Activated naive CD4-positive, alpha-beta T cell treated with anti-CD3 and anti-CD28 coated beads for 36 hours (primary cell): ENCODE data around the gene TBC1D22A. TPM values are rescaled to one million over a fixed set of nuclear protein-coding genes. Genes with fewer than 3 reads are reported as not detected.

Experiments used
- CTCF ChIA-PET: fragments of 350-600 bp; sonication (Branson Sonifier 250); formaldehyde crosslinking; loops from one replicate; lab custom pipeline; 2021; ENCODE audit warnings: antibody characterized with exemption; lab: Charles Lee
- DNase-seq: peaks from one replicate; pipeline ENCODE4 v3.0.0-alpha.2; 2020
- H3K27ac Mint-ChIP-seq: one replicate; pipeline ENCODE4 v1.8.0; 2021; ENCODE audit warnings: mild to moderate bottlenecking, mixed read lengths
- H3K27me3 Mint-ChIP-seq: one replicate; pipeline ENCODE4 v1.8.0; 2021; ENCODE audit warnings: low read depth, mixed read lengths
- H3K36me3 Mint-ChIP-seq: one replicate; pipeline ENCODE4 v1.8.0; 2021; ENCODE audit warnings: low read depth, mixed read lengths
- H3K4me1 Mint-ChIP-seq: one replicate; pipeline ENCODE4 v1.8.0; 2021; ENCODE audit warnings: low read depth, mixed read lengths
- H3K4me3 Mint-ChIP-seq: one replicate; pipeline ENCODE4 v1.8.0; 2021; ENCODE audit warnings: mild to moderate bottlenecking, moderate library complexity, mixed read lengths
- H3K9me3 Mint-ChIP-seq: one replicate; pipeline ENCODE4 v1.8.0; 2021; ENCODE audit warnings: mixed read lengths
- intact Hi-C: fragments of 100-400 bp; cut with micrococcal nuclease; formaldehyde crosslinking; loops from one replicate; pipeline ENCODE4 v1.15.1; 2023
- total RNA-seq, 2 experiments: library from RNA; stranded (reverse); gene quantifications; one replicate each; pipeline ENCODE4 v1.2.3, GENCODE V29; 2021

The TBC1D22A gene
- total RNA-seq, 2 experiments from 2014 or later = 20.1 to 21.4 TPM

- DNase-seq = no peak
- Mint-ChIP-seq H3K27ac (no peak overlapping the region), H3K9me3 (no peaks in the 10 kb centered on the region), H3K27me3 (no peaks in the 10 kb centered on the region), H3K36me3 (peaks cover 3% of the 10 kb centered on the region), H3K4me1 (no peaks in the 10 kb centered on the region), H3K4me3 (no peak overlapping the region)
- CTCF ChIA-PET = no interaction called here
- intact Hi-C loops = no loop called here
Measured at GRCh38 chr22:47012589-47013370, 250.3 kb downstream of the TBC1D22A start.

- DNase-seq = no peak
- Mint-ChIP-seq H3K27ac (no peak overlapping the region), H3K9me3 (no peaks in the 10 kb centered on the region), H3K4me3 (no peak overlapping the region), H3K4me1 (no peaks in the 10 kb centered on the region), H3K36me3 (peaks cover 2% of the 10 kb centered on the region), H3K27me3 (no peaks in the 10 kb centered on the region)
- CTCF ChIA-PET = interaction anchor here (0.6 kb wide), 1 partner anchor 9 kb away, joined by 3 read pairs; no protein-coding TSS in a partner anchor
- intact Hi-C loops = no loop called here
Measured at GRCh38 chr22:47013861-47014635, 251.6 kb downstream of the TBC1D22A start.

GRCh38 chr22:47014636-47015345 is 252.3 kb downstream of the TBC1D22A start:
- DNase-seq = no peak
- H3K9me3 Mint-ChIP-seq = no peaks in the 10 kb centered on the region
- intact Hi-C loops = no loop called here
- CTCF ChIA-PET = no interaction called here
- no peak overlapping the region for H3K4me3 Mint-ChIP-seq
- H3K4me1 Mint-ChIP-seq = peaks cover 6% of the 10 kb centered on the region
- no peak overlapping the region for H3K27ac Mint-ChIP-seq
- peaks cover 2% of the 10 kb centered on the region for H3K36me3 Mint-ChIP-seq
- no peaks in the 10 kb centered on the region for H3K27me3 Mint-ChIP-seq

GRCh38 chr22:47015589-47016178 is 253.2 kb downstream of the TBC1D22A start:
- Mint-ChIP-seq H3K36me3 (peaks cover 2% of the 10 kb centered on the region), H3K9me3 (no peaks in the 10 kb centered on the region), H3K4me1 (peaks cover 14% of the 10 kb centered on the region), H3K4me3 (no peak overlapping the region), H3K27ac (no peak overlapping the region), H3K27me3 (no peaks in the 10 kb centered on the region)
- CTCF ChIA-PET = no interaction called here
- no peak for DNase-seq
- intact Hi-C loops = no loop called here

GRCh38 chr22:47016631-47017030 is 254.2 kb downstream of the TBC1D22A start:
- intact Hi-C loops = no loop called here
- Mint-ChIP-seq H3K36me3 (peaks cover 4% of the 10 kb centered on the region), H3K27ac (no peak overlapping the region)

GRCh38 chr22:47017245-47017644 is 254.8 kb downstream of the TBC1D22A start:
- no peak for DNase-seq
- Mint-ChIP-seq H3K9me3 (no peaks in the 10 kb centered on the region), H3K27ac (no peak overlapping the region), H3K4me3 (no peak overlapping the region), H3K27me3 (no peaks in the 10 kb centered on the region), H3K4me1 (peaks cover 21% of the 10 kb centered on the region), H3K36me3 (peaks cover 4% of the 10 kb centered on the region)
- CTCF ChIA-PET = no interaction called here
- intact Hi-C loops = no loop called here

More at GRCh38 chr22:47016631-47017030, 254.2 kb downstream of the TBC1D22A start:
- CTCF ChIA-PET = interaction anchor here (0.7 kb wide), 1 partner anchor 8 kb away, joined by 3 read pairs; no protein-coding TSS in a partner anchor
- H3K9me3 Mint-ChIP-seq = no peaks in the 10 kb centered on the region
- no peak for DNase-seq
- H3K27me3 Mint-ChIP-seq = no peaks in the 10 kb centered on the region
- peaks cover 16% of the 10 kb centered on the region for H3K4me1 Mint-ChIP-seq
- no peak overlapping the region for H3K4me3 Mint-ChIP-seq

- intact Hi-C loops = no loop called here
- DNase-seq = no peak
- CTCF ChIA-PET = no interaction called here
- no peak overlapping the region for H3K27ac Mint-ChIP-seq
- no peaks in the 10 kb centered on the region for H3K9me3 Mint-ChIP-seq
- H3K4me3 Mint-ChIP-seq = no peak overlapping the region
- no peaks in the 10 kb centered on the region for H3K27me3 Mint-ChIP-seq
- peaks cover 31% of the 10 kb centered on the region for H3K4me1 Mint-ChIP-seq
- peaks cover 4% of the 10 kb centered on the region for H3K36me3 Mint-ChIP-seq
Measured at GRCh38 chr22:47018010-47018910, 255.8 kb downstream of the TBC1D22A start.

GRCh38 chr22:47019012-47019790 is 256.8 kb downstream of the TBC1D22A start:
- Mint-ChIP-seq H3K9me3 (no peaks in the 10 kb centered on the region), H3K4me1 (peaks cover 34% of the 10 kb centered on the region), H3K36me3 (peaks cover 7% of the 10 kb centered on the region), H3K27me3 (no peaks in the 10 kb centered on the region), H3K27ac (peak overlapping the region; percentile 39), H3K4me3 (no peak overlapping the region)
- no peak for DNase-seq
- intact Hi-C loops = no loop called here
- CTCF ChIA-PET = no interaction called here

- peak overlapping the region; percentile 59 for H3K27ac Mint-ChIP-seq
- H3K36me3 Mint-ChIP-seq = peaks cover 7% of the 10 kb centered on the region
- intact Hi-C loops = no loop called here
- peaks cover 34% of the 10 kb centered on the region for H3K4me1 Mint-ChIP-seq
- no peak for DNase-seq
- H3K4me3 Mint-ChIP-seq = no peak overlapping the region
- no peaks in the 10 kb centered on the region for H3K9me3 Mint-ChIP-seq
- CTCF ChIA-PET = interaction anchor here (0.6 kb wide), 1 partner anchor 107 kb away, joined by 3 read pairs; no protein-coding TSS in a partner anchor
- no peaks in the 10 kb centered on the region for H3K27me3 Mint-ChIP-seq
Measured at GRCh38 chr22:47020166-47020565, 257.7 kb downstream of the TBC1D22A start.

- H3K9me3 Mint-ChIP-seq = no peaks in the 10 kb centered on the region
- peaks cover 34% of the 10 kb centered on the region for H3K4me1 Mint-ChIP-seq
- CTCF ChIA-PET = no interaction called here
- no peak for DNase-seq
- H3K27me3 Mint-ChIP-seq = no peaks in the 10 kb centered on the region
- peaks cover 5% of the 10 kb centered on the region for H3K36me3 Mint-ChIP-seq
- peak overlapping the region; percentile 11 for H3K27ac Mint-ChIP-seq
- intact Hi-C loops = no loop called here
- H3K4me3 Mint-ChIP-seq = no peak overlapping the region
Measured at GRCh38 chr22:47021371-47022074, 259.1 kb downstream of the TBC1D22A start.
